Caco-2 (cell line): Measurements from ENCODE around the gene MCEMP1. TPM values are rescaled to one million over a fixed set of nuclear protein-coding genes. Genes with fewer than 3 reads are reported as not detected.

ENCODE experiments used
- BruUV-seq: library from RNA; stranded (reverse); fragments of 400-500 nt; replicated peaks from 2 replicates; lab custom pipeline; 2021; lab: Mats Ljungman, UMichigan
- CTCF ChIA-PET: fragments of 300-600 bp; sonication (Branson Sonifier 250); formaldehyde crosslinking; loops from one replicate; lab custom pipeline; 2022; ENCODE audit warnings: antibody characterized with exemption; lab: Charles Lee
- POLR2A ChIA-PET: fragments of 300-600 bp; sonication (Branson Sonifier 250); formaldehyde crosslinking; loops from one replicate; lab custom pipeline; 2022; ENCODE audit warnings: antibody characterized with exemption; lab: Charles Lee
- DNase-seq, 2 experiments: peaks; one replicate each; pipeline versions ENCODE4 v3.0.0 to v3.0.0-alpha.2; 2020 to 2022
- H3K27me3 ChIP-seq: replicated peaks from 2 replicates; pipeline ENCODE4 v1.6.0; 2011; ENCODE audit warnings: low read length; ENCODE audit not compliant: control insufficient read depth, insufficient read depth
- H3K36me3 ChIP-seq: 2 replicates; pipeline ENCODE4 v1.5.1; 2011; ENCODE audit warnings: low read length; ENCODE audit not compliant: control insufficient read depth, insufficient read depth
- H3K4me1 ChIP-seq: fragments of 250-450 bp; sonication (Bioruptor Pico); 2 replicates; pipeline ENCODE4 v1.5.1; 2020; ENCODE audit warnings: mild to moderate bottlenecking
- H3K4me3 ChIP-seq: 2 replicates; pipeline ENCODE4 v1.5.1; 2011; ENCODE audit warnings: low read depth, mild to moderate bottlenecking, control low read depth, low read length
- H3K9me3 ChIP-seq: fragments of 250-450 bp; sonication (Bioruptor Pico); 2 replicates; pipeline ENCODE4 v1.5.1; 2020; ENCODE audit warnings: mild to moderate bottlenecking, moderate library complexity
- H3K27ac Mint-ChIP-seq: one replicate; pipeline ENCODE4 v1.8.0; 2022; ENCODE audit warnings: mixed read lengths; ENCODE audit not compliant: unreplicated experiment
- H3K27me3 Mint-ChIP-seq: one replicate; pipeline ENCODE4 v1.8.0; 2022; ENCODE audit warnings: mixed read lengths; ENCODE audit not compliant: insufficient read depth, unreplicated experiment
- H3K36me3 Mint-ChIP-seq: one replicate; pipeline ENCODE4 v1.8.0; 2022; ENCODE audit warnings: mild to moderate bottlenecking, mixed read lengths; ENCODE audit not compliant: insufficient read depth, unreplicated experiment
- H3K4me1 Mint-ChIP-seq: one replicate; pipeline ENCODE4 v1.8.0; 2022; ENCODE audit warnings: low read depth, mixed read lengths; ENCODE audit not compliant: unreplicated experiment
- H3K4me3 Mint-ChIP-seq: one replicate; pipeline ENCODE4 v1.8.0; 2022; ENCODE audit warnings: mild to moderate bottlenecking, moderate library complexity, mixed read lengths; ENCODE audit not compliant: unreplicated experiment
- H3K9me3 Mint-ChIP-seq: one replicate; pipeline ENCODE4 v1.8.0; 2022; ENCODE audit warnings: mixed read lengths; ENCODE audit not compliant: unreplicated experiment
- CTCF ChIP-seq, 2 experiments: fragments of 200-600 bp in 1 of 2; IDR thresholded peaks; 1 replicate in 1 of 2; 2 replicates in 1 of 2; pipeline versions ENCODE4 v1.5.1 to v1.8.0; 2011 to 2022; ENCODE audit warnings: antibody characterized with exemption in 1 of 2, control low read depth in 1 of 2, inconsistent platforms in 1 of 2, low read depth in 1 of 2, low read length in 1 of 2, mild to moderate bottlenecking in 1 of 2, moderate library complexity in 1 of 2; ENCODE audit not compliant: insufficient read depth in 1 of 2, severe bottlenecking in 1 of 2, unreplicated experiment in 1 of 2
- intact Hi-C: fragments of 100-400 bp; cut with micrococcal nuclease; formaldehyde crosslinking; loops from one replicate; pipeline ENCODE4 v1.10.0; 2022; ENCODE audit not compliant: unreplicated experiment
- total RNA-seq: library from RNA; stranded (reverse); gene quantifications from 2 replicates; pipeline ENCODE4 v1.2.3, GENCODE V29; 2022

MCEMP1 gene
- total RNA-seq, 1 experiment from 2014 or later = not detected

- Histone ChIP-seq H3K4me1 (no peaks in the 10 kb centered on the region), H3K27me3 (no peaks in the 10 kb centered on the region), H3K9me3 (no peaks in the 10 kb centered on the region), H3K4me3 (no peak overlapping the region), H3K36me3 (peaks cover 2% of the 10 kb centered on the region)
- H3K9me3 Mint-ChIP-seq = peaks cover 9% of the 10 kb centered on the region
- ChIA-PET CTCF (interaction anchor here (0.9 kb wide), 1 partner anchor 36 kb away, joined by 5 read pairs; the partner anchor contains the start of gene TRAPPC5), POLR2A (no interaction called here)
- BruUV-seq = no TSS peak
- H3K4me3 Mint-ChIP-seq = no peak overlapping the region
- H3K36me3 Mint-ChIP-seq = peaks cover 10% of the 10 kb centered on the region
- H3K27me3 Mint-ChIP-seq = no peaks in the 10 kb centered on the region
- H3K4me1 Mint-ChIP-seq = no peaks in the 10 kb centered on the region
- intact Hi-C loops = no loop called here
- no peak for DNase-seq
- H3K27ac Mint-ChIP-seq = no peak overlapping the region
- TF ChIP-seq CTCF (IDR thresholded peaks at IDR 0.05; ENCODE audit: insufficient read depth in 1 of 2, low read depth in 1 of 2, low read length in 1 of 2, severe bottlenecking in 1 of 2, unreplicated experiment in 1 of 2) = no peak
These were observed 32.4 kb upstream of the MCEMP1 start for GRCh38 chr19:7644550-7644877.

- no peak for TF ChIP-seq CTCF (IDR thresholded peaks at IDR 0.05; ENCODE audit: insufficient read depth in 1 of 2, low read depth in 1 of 2, low read length in 1 of 2, severe bottlenecking in 1 of 2, unreplicated experiment in 1 of 2)
- Mint-ChIP-seq H3K9me3 (peaks cover 2% of the 10 kb centered on the region), H3K36me3 (peaks cover 9% of the 10 kb centered on the region), H3K27me3 (no peaks in the 10 kb centered on the region), H3K4me1 (no peaks in the 10 kb centered on the region), H3K27ac (no peak overlapping the region), H3K4me3 (no peak overlapping the region)
- Histone ChIP-seq H3K4me3 (no peak overlapping the region), H3K36me3 (no peaks in the 10 kb centered on the region; the same call in none of the 2 replicates), H3K27me3 (no peaks in the 10 kb centered on the region), H3K9me3 (no peaks in the 10 kb centered on the region), H3K4me1 (no peaks in the 10 kb centered on the region)
- no TSS peak for BruUV-seq
- CTCF ChIA-PET = interaction anchor here (0.9 kb wide), 1 partner anchor 36 kb away, joined by 5 read pairs; the partner anchor contains the start of gene TRAPPC5
- POLR2A ChIA-PET = no interaction called here
- intact Hi-C loops = no loop called here
- DNase-seq = no peak
These were observed 31.7 kb upstream of the MCEMP1 start for GRCh38 chr19:7645163-7645562.

GRCh38 chr19:7645656-7646425, 31.0 kb upstream of the MCEMP1 start:
- no peaks in the 10 kb centered on the region for H3K9me3 Mint-ChIP-seq
- Histone ChIP-seq H3K36me3 (no peaks in the 10 kb centered on the region; the same call in 1 of the 2 replicates), H3K27me3 (no peaks in the 10 kb centered on the region), H3K4me3 (no peak overlapping the region), H3K4me1 (no peaks in the 10 kb centered on the region), H3K9me3 (no peaks in the 10 kb centered on the region)
- H3K4me1 Mint-ChIP-seq = no peaks in the 10 kb centered on the region
- POLR2A ChIA-PET = no interaction called here
- H3K27ac Mint-ChIP-seq = no peak overlapping the region
- CTCF ChIA-PET = no interaction called here
- peaks cover 9% of the 10 kb centered on the region for H3K36me3 Mint-ChIP-seq
- no peak overlapping the region for H3K4me3 Mint-ChIP-seq
- no TSS peak for BruUV-seq
- intact Hi-C loops = no loop called here
- DNase-seq = no peak
- no peak for TF ChIP-seq CTCF (IDR thresholded peaks at IDR 0.05; ENCODE audit: insufficient read depth in 1 of 2, low read depth in 1 of 2, low read length in 1 of 2, severe bottlenecking in 1 of 2, unreplicated experiment in 1 of 2)
- no peaks in the 10 kb centered on the region for H3K27me3 Mint-ChIP-seq
